ENCODE results near the gene ROBO1.

DNA sequence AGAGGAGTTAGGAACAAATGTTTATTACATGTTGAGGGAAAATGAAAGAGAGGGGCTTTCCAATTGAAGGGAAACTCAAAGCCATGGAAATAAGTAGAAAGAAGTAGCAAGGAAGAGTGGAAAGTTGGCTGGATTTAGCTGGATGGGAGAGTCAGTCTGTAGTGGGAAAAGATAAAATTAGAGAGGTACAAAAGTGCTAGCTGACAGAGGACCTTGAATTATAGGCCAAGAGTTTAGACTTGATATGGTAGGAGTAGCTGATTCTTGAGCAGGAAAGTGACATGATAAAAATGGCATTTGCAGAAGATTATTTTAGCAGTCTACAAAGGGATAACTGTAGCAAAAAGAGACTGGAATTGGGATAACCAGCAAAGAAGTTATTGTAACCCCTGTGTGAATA, 425.8 kb downstream of the ROBO1 start:
- no peak for TF ChIP-seq EZH2 (IDR thresholded peaks at IDR 0.05; ENCODE audit: low read length)
- TF ChIP-seq, protein P1, sequence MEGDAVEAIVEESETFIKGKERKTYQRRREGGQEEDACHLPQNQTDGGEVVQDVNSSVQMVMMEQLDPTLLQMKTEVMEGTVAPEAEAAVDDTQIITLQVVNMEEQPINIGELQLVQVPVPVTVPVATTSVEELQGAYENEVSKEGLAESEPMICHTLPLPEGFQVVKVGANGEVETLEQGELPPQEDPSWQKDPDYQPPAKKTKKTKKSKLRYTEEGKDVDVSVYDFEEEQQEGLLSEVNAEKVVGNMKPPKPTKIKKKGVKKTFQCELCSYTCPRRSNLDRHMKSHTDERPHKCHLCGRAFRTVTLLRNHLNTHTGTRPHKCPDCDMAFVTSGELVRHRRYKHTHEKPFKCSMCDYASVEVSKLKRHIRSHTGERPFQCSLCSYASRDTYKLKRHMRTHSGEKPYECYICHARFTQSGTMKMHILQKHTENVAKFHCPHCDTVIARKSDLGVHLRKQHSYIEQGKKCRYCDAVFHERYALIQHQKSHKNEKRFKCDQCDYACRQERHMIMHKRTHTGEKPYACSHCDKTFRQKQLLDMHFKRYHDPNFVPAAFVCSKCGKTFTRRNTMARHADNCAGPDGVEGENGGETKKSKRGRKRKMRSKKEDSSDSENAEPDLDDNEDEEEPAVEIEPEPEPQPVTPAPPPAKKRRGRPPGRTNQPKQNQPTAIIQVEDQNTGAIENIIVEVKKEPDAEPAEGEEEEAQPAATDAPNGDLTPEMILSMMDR (optimal IDR thresholded peaks at IDR 0.05 in 1 of 3, IDR thresholded peaks at IDR 0.05 in 1 of 3, conservative IDR thresholded peaks at IDR 0.05 in 1 of 3; ENCODE audit: extremely low read depth in 1 of 3, insufficient read depth in 2 of 3, low read length in 3 of 3): no peak
